SK-N-SH treated with all-trans-retinoic acid at 6 μM for 48 hours (cell line): ENCODE measurements around the gene DYRK2.

Source experiments
- ATAC-seq: fragments of 200-7000 bp; cut with Tn5 transposase; 3 replicates; pipeline ENCODE4 v1.9.1; 2020; ENCODE audit warnings: mild to moderate bottlenecking, moderate library complexity
- ARNTL ChIP-seq: fragments of 450-650 bp; formaldehyde crosslinking; IDR thresholded peaks from 2 replicates; pipeline ENCODE4 v1.5.0; 2020; ENCODE audit warnings: low read depth, mild to moderate bottlenecking, moderate library complexity, borderline replicate concordance
- BACH2 ChIP-seq: fragments of 250-450 bp; sonication (Bioruptor Pico); IDR thresholded peaks from 2 replicates; pipeline ENCODE4 v1.9.0; 2021; ENCODE audit warnings: mild to moderate bottlenecking, borderline replicate concordance
- CREB5 ChIP-seq: fragments of 250-450 bp; sonication (Bioruptor Pico); IDR thresholded peaks from 2 replicates; pipeline ENCODE4 v1.5.1; 2020; ENCODE audit warnings: low read depth, mild to moderate bottlenecking, moderate library complexity
- CSDC2 ChIP-seq: fragments of 250-450 bp; sonication (Bioruptor Pico); IDR thresholded peaks from 2 replicates; pipeline ENCODE4 v1.5.0; 2020; ENCODE audit warnings: mild to moderate bottlenecking, moderate library complexity
- CSRNP3 ChIP-seq: fragments of 250-450 bp; sonication (Bioruptor Pico); IDR thresholded peaks from 2 replicates; pipeline ENCODE4 v1.5.1; 2021; ENCODE audit warnings: mild to moderate bottlenecking, moderate library complexity
- ESRRG ChIP-seq: fragments of 250-450 bp; sonication (Bioruptor Pico); IDR thresholded peaks from 2 replicates; pipeline ENCODE4 v1.6.1; 2021; ENCODE audit warnings: mild to moderate bottlenecking
- GLIS3 ChIP-seq: fragments of 250-450 bp; sonication (Bioruptor Pico); IDR thresholded peaks from 2 replicates; pipeline ENCODE4 v1.5.0; 2020; ENCODE audit warnings: mild to moderate bottlenecking, moderate library complexity
- ISL1 ChIP-seq: fragments of 250-450 bp; sonication (Bioruptor Pico); IDR thresholded peaks from 2 replicates; pipeline ENCODE4 v2.1.2; 2022; ENCODE audit warnings: mild to moderate bottlenecking, moderate library complexity
- PATZ1 ChIP-seq: fragments of 250-450 bp; sonication (Bioruptor Pico); IDR thresholded peaks from 2 replicates; pipeline ENCODE4 v1.8.0; 2020; ENCODE audit warnings: mild to moderate bottlenecking, moderate library complexity, borderline replicate concordance
- POU6F1 ChIP-seq: fragments of 250-450 bp; sonication (Bioruptor Pico); IDR thresholded peaks from 2 replicates; pipeline ENCODE4 v1.8.0; 2021; ENCODE audit warnings: low read depth, mild to moderate bottlenecking, moderate library complexity, borderline replicate concordance
- PPARA ChIP-seq: fragments of 250-450 bp; sonication (Bioruptor Pico); IDR thresholded peaks from 2 replicates; pipeline ENCODE4 v1.5.0; 2020; ENCODE audit warnings: mild to moderate bottlenecking, borderline replicate concordance
- RARB ChIP-seq: fragments of 250-450 bp; sonication (Bioruptor Pico); IDR thresholded peaks from 2 replicates; pipeline ENCODE4 v1.8.0; 2021; ENCODE audit warnings: mild to moderate bottlenecking, moderate library complexity
- SNAI2 ChIP-seq: fragments of 250-450 bp; sonication (Bioruptor Pico); IDR thresholded peaks from 2 replicates; pipeline ENCODE4 v1.5.0; 2020; ENCODE audit warnings: mild to moderate bottlenecking, moderate library complexity
- TCF4 ChIP-seq: fragments of 250-450 bp; sonication (Bioruptor Pico); IDR thresholded peaks from 2 replicates; pipeline ENCODE4 v1.8.0; 2021; ENCODE audit warnings: mild to moderate bottlenecking, moderate library complexity, borderline replicate concordance
- TOX ChIP-seq: fragments of 250-450 bp; sonication (Bioruptor Pico); IDR thresholded peaks from 2 replicates; pipeline ENCODE4 v1.8.0; 2021; ENCODE audit warnings: mild to moderate bottlenecking, moderate library complexity, borderline replicate concordance
- TSHZ2 ChIP-seq: fragments of 250-450 bp; sonication (Bioruptor Pico); IDR thresholded peaks from 2 replicates; pipeline ENCODE4 v1.5.0; 2020; ENCODE audit warnings: mild to moderate bottlenecking, moderate library complexity
- ZC3H10 ChIP-seq: fragments of 250-450 bp; sonication (Bioruptor Pico); IDR thresholded peaks from 2 replicates; pipeline ENCODE4 v1.5.1; 2021; ENCODE audit warnings: mild to moderate bottlenecking, moderate library complexity
- ZFP3 ChIP-seq: fragments of 250-450 bp; sonication (Bioruptor Pico); IDR thresholded peaks from 2 replicates; pipeline ENCODE4 v1.5.0; 2020; ENCODE audit warnings: mild to moderate bottlenecking, moderate library complexity
- ZFP30 ChIP-seq: fragments of 450-650 bp; formaldehyde crosslinking; IDR thresholded peaks from 2 replicates; pipeline ENCODE4 v1.5.0; 2022; ENCODE audit warnings: mild to moderate bottlenecking, moderate library complexity
- ZNF565 ChIP-seq: fragments of 450-650 bp; formaldehyde crosslinking; conservative IDR thresholded peaks from 2 replicates; pipeline ENCODE4 v1.5.0; 2020; ENCODE audit warnings: low read depth, mild to moderate bottlenecking, moderate library complexity
- ZNF70 ChIP-seq: fragments of 450-650 bp; formaldehyde crosslinking; IDR thresholded peaks from 2 replicates; pipeline ENCODE4 v1.5.0; 2020; ENCODE audit warnings: mild to moderate bottlenecking, moderate library complexity
- ZNF8 ChIP-seq: fragments of 450-650 bp; formaldehyde crosslinking; IDR thresholded peaks from 2 replicates; pipeline ENCODE4 v1.5.0; 2020; ENCODE audit warnings: mild to moderate bottlenecking, moderate library complexity

Gene DYRK2

GRCh38 chr12:67634303-67634761 is 14.2 kb upstream of the DYRK2 start:
- TF ChIP-seq TSHZ2: no peak
- no peak for TF ChIP-seq PATZ1
- no peak for TF ChIP-seq ZNF8 (CRISPR knock-in tag)
- no peak for TF ChIP-seq SNAI2 (CRISPR knock-in tag)
- no peak for TF ChIP-seq BACH2 (CRISPR knock-in tag)
- no peak for TF ChIP-seq TOX (CRISPR knock-in tag)
- no peak for TF ChIP-seq PPARA (CRISPR knock-in tag)
- TF ChIP-seq ISL1 (CRISPR knock-in tag): no peak
- no peak for TF ChIP-seq ZFP30 (CRISPR knock-in tag)
- TF ChIP-seq ZNF70 (CRISPR knock-in tag): no peak
- no peak for TF ChIP-seq CSDC2
- TF ChIP-seq ZFP3 (CRISPR knock-in tag): no peak
- no peak for TF ChIP-seq CREB5 (CRISPR knock-in tag)
- no peak for TF ChIP-seq POU6F1 (CRISPR knock-in tag)
- no peak for ATAC-seq

- TF ChIP-seq BACH2 (CRISPR knock-in tag): no peak
- no peak for TF ChIP-seq TOX (CRISPR knock-in tag)
- TF ChIP-seq GLIS3: no peak
- TF ChIP-seq ZNF565 (CRISPR knock-in tag): no peak
- no peak for TF ChIP-seq ZFP3 (CRISPR knock-in tag)
- no peak for TF ChIP-seq CSRNP3
- TF ChIP-seq ZNF70 (CRISPR knock-in tag): no peak
- no peak for TF ChIP-seq TCF4
- no peak for TF ChIP-seq CSDC2
- TF ChIP-seq ZNF8 (CRISPR knock-in tag): no peak
- no peak for TF ChIP-seq ZFP30 (CRISPR knock-in tag)
- TF ChIP-seq ZC3H10 (CRISPR knock-in tag): no peak
- TF ChIP-seq TSHZ2: no peak
- TF ChIP-seq ISL1 (CRISPR knock-in tag): no peak
- TF ChIP-seq ESRRG (CRISPR knock-in tag): no peak
- TF ChIP-seq CREB5 (CRISPR knock-in tag): no peak
- TF ChIP-seq ARNTL (CRISPR knock-in tag): no peak
- no peak for TF ChIP-seq POU6F1 (CRISPR knock-in tag)
- TF ChIP-seq RARB (CRISPR knock-in tag): no peak
- no peak for TF ChIP-seq PPARA (CRISPR knock-in tag)
- ATAC-seq: no peak
These were observed 10.8 kb upstream of the DYRK2 start for GRCh38 chr12:67637718-67638117.
